Motor neuron (in vitro differentiated cells): ENCODE results near the gene HOXC6. TPM values are rescaled to one million over a fixed set of nuclear protein-coding genes. Genes with fewer than 3 reads are reported as not detected.

ENCODE experiments used
- ATAC-seq, 8 experiments: fragments of 200-7000 bp; cut with Tn5 transposase; replicated peaks in 6 of 8; 2 replicates each; pipeline ENCODE4 v1.8.0; 2021; ENCODE audit warnings: mild to moderate bottlenecking in 8 of 8, moderate library complexity in 8 of 8
- H3K27ac ChIP-seq, 2 donors: fragments of 250-450 bp; sonication (Bioruptor Pico); 2 replicates each; pipeline ENCODE4 v1.9.0; 2021; ENCODE audit warnings: antibody characterized with exemption in 2 of 2, mild to moderate bottlenecking in 2 of 2, moderate library complexity in 1 of 2
- H3K4me1 ChIP-seq, 2 donors: fragments of 250-450 bp; sonication (Bioruptor Pico); replicated peaks in 1 of 2; 2 replicates each; pipeline ENCODE4 v1.6.1; 2021; ENCODE audit warnings: antibody characterized with exemption in 2 of 2, mild to moderate bottlenecking in 2 of 2, moderate library complexity in 1 of 2
- H3K4me3 ChIP-seq, 5 donors: fragments of 250-450 bp; sonication (Bioruptor Pico); 2 replicates each; pipeline ENCODE4 v1.9.0; 2021; ENCODE audit warnings: antibody characterized with exemption in 5 of 5, mild to moderate bottlenecking in 5 of 5, moderate library complexity in 4 of 5
- WGBS, 10 experiments: fragments of 450-650 bp; shearing (Covaris generic); methylation state at CpG; one replicate each; pipeline ENCODE4 v1.0.0; 2022; 5-methylcytosine and 5-hydroxymethylcytosine counted together
- in situ Hi-C, 9 experiments: fragments of 400-800 bp; cut with MboI; loops; one replicate each; pipeline ENCODE4 v1.15.0; 2021; ENCODE audit warnings: low sequenced_read_pairs in 9 of 9, low pct_unique_long_range_greater_than_20kb in 2 of 9; ENCODE audit not compliant: unreplicated experiment in 9 of 9
- total RNA-seq, 8 experiments: library from RNA; unstranded; fragments of 300-600 nt; gene quantifications; 2 replicates each; pipeline versions ENCODE4 v1.2.3 to v1.2.4, GENCODE V29; 2022

The HOXC6 gene
- total RNA-seq, 8 experiments from 2014 or later, result 6.1 to 59.7 (median 22.2) TPM

DNA sequence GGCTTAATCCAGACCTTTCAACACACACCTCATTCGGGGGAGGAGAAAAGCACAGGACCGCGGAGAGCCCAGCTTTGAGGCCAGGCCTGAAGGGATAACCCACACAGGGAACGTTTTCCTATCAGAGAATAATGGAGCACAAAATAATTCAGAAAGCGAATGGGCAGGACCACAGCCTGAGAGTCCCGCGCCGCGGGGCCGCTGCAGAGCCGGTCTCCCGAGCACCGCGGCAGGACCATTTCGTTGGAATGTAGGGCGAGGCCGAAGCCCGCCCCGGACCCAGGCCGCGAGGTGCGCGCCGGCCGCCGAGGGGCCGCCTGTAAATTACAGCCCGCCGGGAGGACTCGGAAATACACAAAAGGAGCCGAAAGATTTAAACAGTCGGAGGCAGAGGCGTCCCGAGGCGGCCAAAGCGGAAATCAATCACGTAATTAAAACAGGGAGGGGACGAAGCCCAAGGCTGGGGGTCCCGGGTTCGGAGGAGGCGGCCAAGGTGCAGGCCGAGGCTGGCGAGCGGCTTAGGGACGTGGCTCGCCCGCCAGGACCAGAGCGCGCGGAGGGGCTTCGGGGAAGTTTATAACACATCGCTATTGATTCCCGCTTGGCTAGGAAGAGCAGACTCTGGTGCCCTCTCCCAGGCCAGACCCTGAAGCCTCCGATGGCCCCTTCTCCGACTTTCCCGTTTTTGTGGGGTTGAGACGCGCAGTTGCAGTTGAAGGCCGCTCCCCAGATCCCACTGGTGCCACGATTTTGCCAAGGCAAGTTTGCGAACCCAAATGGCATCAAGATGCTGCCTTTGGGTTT, 19.1 kb downstream of the HOXC6 start:
- Histone ChIP-seq H3K27ac (peak overlapping the region; percentile 94 to 97), H3K4me3 (peak overlapping the region; percentile 35 to 49 (median 40)), H3K4me1 (peaks cover 67 to 70% of the 10 kb centered on the region in 2 donors)
- peak in 4 of 8 experiments; percentile 7 to 24 (median 12) for ATAC-seq
- in situ Hi-C loops, result loop anchor here in 4 of 9 experiments (10.0 to 25.0 kb wide), 4 partner anchors 87 to 315 kb away; partner anchors contain the start of genes GPR84 (in 1 of the 4) and SMUG1 (in 1 of the 4)
- 0 to 100% (median 0%) methylated on average over 1 to 14 of the region's 61 CpGs; no CpG with 5 or more reads in 4 of the 10 experiments for WGBS, 10 experiments

DNA sequence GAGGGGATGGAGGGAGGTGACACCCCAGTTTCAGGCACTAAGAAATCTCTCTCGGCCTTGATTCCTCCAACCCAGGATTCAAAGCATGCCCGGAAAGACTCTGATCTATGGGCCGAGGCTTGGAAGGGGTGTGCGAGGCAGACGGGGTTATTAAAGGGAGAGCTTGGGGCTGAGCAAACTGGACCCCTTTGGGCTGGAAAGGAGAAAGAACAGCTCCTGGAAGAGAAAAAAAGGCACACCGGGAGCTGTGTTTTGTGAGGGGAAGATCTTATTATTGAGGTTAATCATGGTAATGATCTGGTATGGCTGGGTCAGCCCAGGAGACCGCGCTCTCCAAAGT, 19.7 kb downstream of the HOXC6 start:
- WGBS, 10 experiments, result 0 to 100% (median 4%) methylated on average over 1 to 7 of the region's 8 CpGs; no CpG with 5 or more reads in 2 of the 10 experiments
- H3K4me1 ChIP-seq, result peaks cover 68 to 70% of the 10 kb centered on the region in 2 donors

DNA sequence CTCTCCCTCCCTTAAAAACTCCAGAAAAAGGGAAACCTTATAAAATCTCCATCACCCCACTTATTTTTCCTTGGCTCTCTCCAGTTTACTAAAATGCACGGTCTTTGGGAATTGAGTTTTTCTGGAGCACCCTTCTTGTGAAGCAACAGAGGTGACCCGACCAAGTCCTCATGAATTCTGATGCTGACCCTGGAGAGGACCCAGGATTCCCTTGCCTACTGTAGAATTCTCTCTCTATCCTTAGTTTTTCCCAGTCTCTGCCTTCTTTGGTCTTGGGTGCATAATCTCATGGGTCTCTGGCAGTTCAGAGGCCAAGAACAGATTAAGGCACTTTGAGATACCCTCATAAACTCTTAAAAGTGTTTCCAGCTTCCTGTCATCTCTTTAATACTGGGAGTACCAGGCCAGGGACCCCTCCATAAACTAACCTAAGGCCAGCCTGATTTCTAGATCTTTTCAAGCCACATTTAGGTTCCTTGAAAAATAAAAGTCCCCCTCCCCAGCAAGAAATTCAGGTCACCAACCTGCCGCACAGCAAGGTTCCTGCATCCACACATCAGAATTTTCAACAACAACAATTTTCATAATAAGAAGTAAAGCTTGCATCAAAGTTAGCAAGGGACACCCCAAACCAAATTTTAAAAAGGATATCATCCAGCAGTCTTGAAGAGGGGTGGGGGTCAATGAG, 20.3 kb downstream of the HOXC6 start:
- ATAC-seq, result no peak
- WGBS, 10 experiments, result 0 to 100% (median 8%) methylated on average over 1 to 3 of the region's 3 CpGs
- Histone ChIP-seq H3K4me3 (peak overlapping the region; percentile 35 to 49 (median 40)), H3K4me1 (peaks cover 68 to 70% of the 10 kb centered on the region in 2 donors), H3K27ac (peak overlapping the region; percentile 94 to 97)
- in situ Hi-C loops, result loop anchor here in 4 of 9 experiments (10.0 to 25.0 kb wide), 4 partner anchors 86 to 314 kb away; partner anchors contain the start of genes GPR84 (in 1 of the 4) and SMUG1 (in 1 of the 4)

More for the DNA sequence above, 19.7 kb downstream of the HOXC6 start:
- ATAC-seq, result no peak
- peak overlapping the region; percentile 35 to 49 (median 40) for H3K4me3 ChIP-seq
- in situ Hi-C loops, result loop anchor here in 4 of 9 experiments (10.0 to 25.0 kb wide), 4 partner anchors 87 to 314 kb away; partner anchors contain the start of genes GPR84 (in 1 of the 4) and SMUG1 (in 1 of the 4)
- peak overlapping the region; percentile 94 to 97 for H3K27ac ChIP-seq

DNA sequence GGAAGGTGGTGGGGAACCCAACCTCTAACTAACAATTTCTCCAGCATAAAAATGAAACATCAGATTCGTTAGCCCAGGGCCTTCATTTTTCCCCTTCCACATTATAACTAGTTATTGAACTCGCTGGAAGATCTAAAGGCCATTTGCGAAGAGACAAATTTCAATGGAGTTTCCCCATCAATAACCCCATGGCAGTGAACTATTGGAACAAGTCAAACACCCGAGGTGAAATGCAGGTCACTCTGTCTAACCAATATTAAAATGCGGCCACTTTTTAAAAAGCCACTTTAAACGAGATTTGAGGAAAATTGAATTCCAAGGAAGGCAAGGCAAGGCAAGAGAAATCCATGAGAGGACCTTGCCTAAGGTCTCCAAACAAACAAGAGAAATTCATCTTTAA, 20.9 kb downstream of the HOXC6 start:
- 0 to 75% (median 8%) methylated on average over 2 to 6 of the region's 6 CpGs for WGBS, 10 experiments
- Histone ChIP-seq H3K4me3 (peak overlapping the region; percentile 35 to 49 (median 40)), H3K4me1 (peaks cover 63 to 70% of the 10 kb centered on the region in 2 donors), H3K27ac (peak overlapping the region; percentile 94 to 97)
- ATAC-seq, result no peak
- in situ Hi-C loops, result loop anchor here in 4 of 9 experiments (10.0 to 25.0 kb wide), 4 partner anchors 86 to 313 kb away; partner anchors contain the start of genes GPR84 (in 1 of the 4) and SMUG1 (in 1 of the 4)

DNA sequence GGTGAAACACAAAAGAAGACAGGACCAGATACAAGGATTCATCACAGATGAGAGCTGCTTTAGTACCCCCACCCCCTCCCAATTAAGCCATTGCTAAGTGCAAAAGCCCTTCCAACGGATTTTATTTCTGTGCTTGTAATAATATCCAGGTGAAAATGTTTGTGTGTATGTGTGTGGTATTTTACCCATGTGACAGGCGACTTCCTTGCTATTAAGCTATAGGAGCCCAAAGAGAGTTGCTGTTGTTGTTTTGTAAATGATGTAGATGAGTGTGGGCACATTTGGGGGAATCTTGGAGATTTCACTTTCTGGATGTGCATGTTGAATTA, 22.2 kb downstream of the HOXC6 start:
- peak overlapping the region; percentile 94 to 97 for H3K27ac ChIP-seq
- in situ Hi-C loops, result no loop called here
- ATAC-seq, result no peak
- peaks cover 50 to 65% of the 10 kb centered on the region in 2 donors for H3K4me1 ChIP-seq
- 0 to 100% (median 40%) methylated on average over 1 to 2 of the region's 2 CpGs; no CpG with 5 or more reads in 3 of the 10 experiments for WGBS, 10 experiments
- peak overlapping the region; percentile 35 to 49 (median 40) for H3K4me3 ChIP-seq

DNA sequence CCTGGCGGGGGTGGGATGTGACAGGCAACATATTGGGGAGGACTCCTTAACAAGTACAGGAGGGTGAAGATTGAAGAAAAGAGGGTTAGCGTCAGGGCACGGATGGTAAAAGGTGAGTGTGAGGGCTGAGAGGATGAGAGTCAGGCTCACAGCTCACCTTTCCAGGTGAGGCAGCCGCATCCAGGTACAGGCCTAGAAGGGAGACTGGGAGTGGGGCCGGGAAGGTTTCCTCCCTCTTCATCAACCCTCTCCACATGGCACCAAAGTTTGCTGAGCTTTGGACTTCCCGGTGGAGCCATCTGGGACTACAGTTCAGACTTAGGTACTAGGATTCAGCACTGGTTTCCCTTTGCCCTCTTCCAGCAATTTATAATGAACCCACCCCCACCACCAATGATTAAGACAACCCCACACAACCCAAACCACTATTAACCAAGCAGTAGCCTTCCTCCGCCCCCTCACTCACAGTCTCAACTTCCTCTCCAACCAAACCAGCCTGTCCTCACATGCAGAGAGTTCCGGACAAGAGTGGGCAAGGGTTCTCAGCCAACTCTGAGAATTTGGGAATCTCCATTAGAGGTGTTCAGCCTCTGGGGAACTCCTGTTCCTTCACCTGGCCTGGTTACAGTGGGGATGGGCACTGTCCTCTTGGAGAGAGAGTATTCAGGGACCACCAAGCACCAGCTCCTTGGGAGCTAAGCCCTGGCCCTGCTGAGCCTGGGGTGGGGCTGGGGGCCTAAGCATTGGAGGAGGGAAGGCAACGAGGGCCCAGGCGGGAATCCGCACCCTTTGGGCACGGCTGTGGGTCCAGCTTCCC, 23.0 kb downstream of the HOXC6 start:
- in situ Hi-C loops, result no loop called here
- 0 to 100% (median 46%) methylated on average over 1 to 4 of the region's 12 CpGs; no CpG with 5 or more reads in 2 of the 10 experiments for WGBS, 10 experiments
- H3K27ac ChIP-seq, result peak overlapping the region; percentile 95 to 97
- peak in 1 of 8 experiments; percentile 24 for ATAC-seq
- H3K4me1 ChIP-seq, result peaks cover 48 to 71% of the 10 kb centered on the region in 2 donors
- H3K4me3 ChIP-seq, result peak overlapping the region; percentile 47 to 67 (median 49)

DNA sequence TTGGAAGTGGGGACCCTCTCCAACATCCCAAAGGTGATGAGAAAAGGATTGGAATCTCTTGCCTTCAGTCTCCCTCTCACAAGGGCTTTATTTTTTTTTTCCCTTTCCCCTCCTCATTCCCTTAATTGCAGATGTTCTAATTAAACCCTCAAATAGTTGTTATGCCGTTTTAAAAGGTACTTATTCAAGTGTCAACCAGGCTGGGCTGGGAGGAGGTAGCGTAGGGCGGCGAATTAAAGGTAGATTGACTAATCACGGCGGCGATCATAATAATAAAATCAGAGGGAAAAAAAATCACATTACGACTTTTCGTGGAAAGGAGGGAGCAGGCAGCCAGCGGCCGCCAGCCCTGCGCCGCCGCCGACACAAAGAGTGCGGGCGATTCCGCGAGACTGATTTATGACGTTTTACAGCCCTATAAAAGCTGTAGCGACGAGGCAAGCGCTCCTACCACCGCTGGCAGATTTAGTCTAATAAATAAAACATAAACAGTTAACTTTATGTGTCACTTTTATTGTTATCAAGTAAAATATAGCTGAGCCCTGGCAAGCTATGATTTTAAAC, 23.7 kb downstream of the HOXC6 start:
- in situ Hi-C loops, result no loop called here
- Histone ChIP-seq H3K4me1 (peaks cover 54 to 79% of the 10 kb centered on the region in 2 donors), H3K4me3 (peak overlapping the region; percentile 47 to 67 (median 49)), H3K27ac (peak overlapping the region; percentile 95 to 97)
- WGBS, 10 experiments, result 0 to 94% (median 6%) methylated on average over 3 to 18 of the region's 24 CpGs
- peak in 6 of 8 experiments; percentile 39 to 64 (median 44) for ATAC-seq

DNA sequence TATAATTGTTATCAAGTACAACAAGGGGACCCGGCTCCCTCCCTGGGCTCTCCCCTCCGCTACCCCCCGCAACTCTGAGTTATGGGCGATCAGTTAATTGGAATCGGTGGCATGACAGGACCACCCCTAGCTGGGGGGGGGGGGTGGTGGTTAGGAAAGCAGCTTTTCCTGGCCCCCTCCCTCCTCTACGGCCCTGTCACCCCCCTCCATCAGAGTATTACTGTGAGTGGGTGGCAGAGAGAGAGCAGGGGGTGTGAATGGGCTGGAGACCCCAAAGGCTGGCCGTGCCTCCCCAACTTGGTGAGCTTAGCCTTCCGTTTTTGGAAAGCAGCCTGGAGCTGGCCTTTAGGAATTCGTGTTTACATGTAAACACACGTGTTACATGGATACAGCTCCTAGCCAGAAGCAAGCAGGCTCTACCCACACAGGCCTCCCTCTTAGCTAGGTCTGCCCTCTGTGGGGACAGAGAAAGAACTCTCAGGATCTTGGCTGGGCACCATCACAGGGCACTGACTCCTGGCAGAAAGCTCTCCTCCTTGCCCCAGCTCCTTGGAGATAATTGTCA, 24.3 kb downstream of the HOXC6 start:
- WGBS, 10 experiments, result 0 to 100% (median 10%) methylated on average over 1 to 4 of the region's 10 CpGs; no CpG with 5 or more reads in 4 of the 10 experiments
- peak overlapping the region; percentile 36 to 67 (median 49) for H3K4me3 ChIP-seq

DNA sequence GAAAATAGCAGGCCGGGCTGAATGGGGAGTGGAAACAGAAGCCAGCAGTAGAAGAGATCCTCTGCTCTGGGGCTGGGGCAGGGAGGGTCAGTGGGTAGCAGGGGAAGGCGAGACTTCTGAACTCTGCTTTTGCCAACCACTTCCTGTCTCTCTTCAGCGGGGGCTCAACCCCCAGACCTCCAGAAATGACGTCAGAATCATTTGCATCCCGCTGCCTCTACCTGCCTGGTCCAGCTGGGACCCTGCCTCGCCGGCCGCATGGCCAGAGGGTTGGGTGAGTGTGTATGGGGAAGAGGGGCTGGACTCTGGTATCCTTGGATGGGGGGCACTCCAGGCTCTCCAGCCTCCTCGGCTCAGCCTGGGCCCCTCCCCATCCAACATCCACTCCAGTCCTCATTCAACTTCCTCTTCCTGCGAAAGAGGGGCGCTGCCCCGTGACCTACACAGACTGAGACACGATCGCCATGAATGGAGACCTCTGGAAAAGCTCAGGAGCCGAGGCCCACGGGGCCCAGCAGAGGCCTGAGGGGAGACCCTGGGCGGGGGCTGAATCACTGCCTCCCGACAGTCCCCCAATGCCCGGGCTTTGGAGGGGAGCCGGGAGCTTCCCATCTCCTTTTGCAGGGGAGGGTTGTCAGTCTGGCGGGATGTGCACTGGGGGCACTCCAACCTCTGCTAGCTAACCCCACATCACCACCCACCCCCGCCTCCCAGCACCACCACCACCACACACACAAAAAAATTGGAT, 24.9 kb downstream of the HOXC6 start:
- in situ Hi-C loops, result no loop called here
- Histone ChIP-seq H3K4me1 (peaks cover 63 to 89% of the 10 kb centered on the region in 2 donors), H3K4me3 (peak overlapping the region; percentile 36 to 67 (median 49)), H3K27ac (peak overlapping the region; percentile 95 to 97)
- ATAC-seq, result peak in 6 of 8 experiments; percentile 24 to 54 (median 40)
- WGBS, 10 experiments, result 0% methylated on average over 1 of the region's 22 CpGs; no CpG with 5 or more reads in 8 of the 10 experiments

More for the DNA sequence above, 24.3 kb downstream of the HOXC6 start:
- peak; percentile 13 to 66 (median 37) for ATAC-seq
- Histone ChIP-seq H3K27ac (peak overlapping the region; percentile 95 to 97), H3K4me1 (peaks cover 60 to 84% of the 10 kb centered on the region in 2 donors)
- in situ Hi-C loops, result no loop called here

DNA sequence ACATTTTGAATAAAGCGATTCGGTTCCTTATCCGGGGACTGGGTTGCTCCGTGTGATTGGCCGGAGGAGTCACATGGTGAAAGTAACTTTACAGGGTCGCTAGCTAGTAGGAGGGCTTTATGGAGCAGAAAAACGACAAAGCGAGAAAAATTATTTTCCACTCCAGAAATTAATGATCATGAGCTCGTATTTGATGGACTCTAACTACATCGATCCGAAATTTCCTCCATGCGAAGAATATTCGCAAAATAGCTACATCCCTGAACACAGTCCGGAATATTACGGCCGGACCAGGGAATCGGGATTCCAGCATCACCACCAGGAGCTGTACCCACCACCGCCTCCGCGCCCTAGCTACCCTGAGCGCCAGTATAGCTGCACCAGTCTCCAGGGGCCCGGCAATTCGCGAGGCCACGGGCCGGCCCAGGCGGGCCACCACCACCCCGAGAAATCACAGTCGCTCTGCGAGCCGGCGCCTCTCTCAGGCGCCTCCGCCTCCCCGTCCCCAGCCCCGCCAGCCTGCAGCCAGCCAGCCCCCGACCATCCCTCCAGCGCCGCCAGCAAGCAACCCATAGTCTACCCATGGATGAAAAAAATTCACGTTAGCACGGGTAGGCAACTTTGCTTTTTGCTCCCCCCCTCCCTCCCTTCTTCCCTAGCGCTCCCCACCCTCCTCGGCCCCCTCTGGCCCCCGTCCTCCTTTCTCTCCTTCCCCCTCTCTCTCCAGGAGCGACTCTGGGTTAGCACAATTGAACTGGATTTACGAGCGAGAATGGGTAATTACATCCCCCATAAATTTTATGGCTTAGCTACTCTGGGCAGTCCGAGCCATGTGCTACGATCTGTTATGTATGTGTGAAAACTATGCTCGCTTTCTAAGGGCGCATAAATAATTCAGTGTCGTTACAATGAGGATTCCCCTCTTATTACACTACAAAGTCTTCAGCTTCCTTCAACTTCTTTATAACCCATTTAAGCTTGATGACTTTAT, 25.8 kb downstream of the HOXC6 start, which contains the start of gene HOXC4:
HOXC4 (plus strand) TSS at position 85 of the 991 bp plus-strand sequence; CDS start at position 173, 88 bp downstream.
- peak within 1 kb of the TSS; percentile 36 to 67 (median 49) for H3K4me3 ChIP-seq
- in situ Hi-C loops, result no loop called here
- 4 to 100% (median 8%) methylated on average over 2 to 15 of the region's 52 CpGs; no CpG with 5 or more reads in 5 of the 10 experiments for WGBS, 10 experiments
- peaks cover 58 to 89% of the 10 kb centered on the region in 2 donors for H3K4me1 ChIP-seq
- peak within 1 kb of the TSS; percentile 95 to 97 for H3K27ac ChIP-seq
- peak in 7 of 8 experiments; percentile 12 to 78 (median 47) for ATAC-seq
